WTC11 (cell line): Measurements from ENCODE around the gene ANKRD33B. TPM values are rescaled to one million over a fixed set of nuclear protein-coding genes. Genes with fewer than 3 reads are reported as not detected.
A peak's percentile ranks its signal among the peaks of the same experiment; 100 is the strongest.

ENCODE experiments used
- ATAC-seq: fragments of 200-7000 bp; cut with Tn5 transposase; 2 replicates; pipeline ENCODE4 v1.10.0; 2021; ENCODE audit warnings: mild to moderate bottlenecking, moderate library complexity
- CTCF ChIA-PET: fragments of 300-600 bp; sonication (Branson Sonifier 250); formaldehyde crosslinking; loops from one replicate; lab custom pipeline; 2021; ENCODE audit warnings: antibody characterized with exemption; lab: Charles Lee
- POLR2A ChIA-PET: fragments of 350-600 bp; sonication (Branson Sonifier 250); formaldehyde crosslinking; loops from one replicate; lab custom pipeline; 2021; ENCODE audit warnings: antibody characterized with exemption; lab: Charles Lee
- DNase-seq: peaks from one replicate; pipeline ENCODE4 v3.0.0; 2021; ENCODE audit warnings: low spot score
- H3K27ac Mint-ChIP-seq: 2 replicates; pipeline ENCODE4 v1.8.0; 2021; ENCODE audit warnings: mixed read lengths
- H3K27me3 Mint-ChIP-seq: 2 replicates; pipeline ENCODE4 v1.8.0; 2021; ENCODE audit warnings: low read depth, mild to moderate bottlenecking, moderate library complexity, mixed read lengths
- H3K36me3 Mint-ChIP-seq: 2 replicates; pipeline ENCODE4 v1.8.0; 2021; ENCODE audit warnings: mixed read lengths
- H3K4me1 Mint-ChIP-seq: 2 replicates; pipeline ENCODE4 v1.8.0; 2022; ENCODE audit warnings: mixed read lengths
- H3K4me3 Mint-ChIP-seq: 2 replicates; pipeline ENCODE4 v1.8.0; 2021; ENCODE audit warnings: mild to moderate bottlenecking, moderate library complexity, mixed read lengths
- H3K9me3 Mint-ChIP-seq: 2 replicates; pipeline ENCODE4 v1.8.0; 2021; ENCODE audit warnings: mixed read lengths
- CBFB ChIP-seq: sonication (generic); formaldehyde crosslinking; IDR thresholded peaks from 2 replicates; pipeline ENCODE4 v1.8.1; 2022; ENCODE audit warnings: mild to moderate bottlenecking, low read depth, missing genetic modification reagents
- CREB1 ChIP-seq: sonication (generic); formaldehyde crosslinking; IDR thresholded peaks from 2 replicates; pipeline ENCODE4 v1.8.0; 2023; ENCODE audit warnings: mild to moderate bottlenecking, missing genetic modification reagents
- ESRRA ChIP-seq: sonication (generic); formaldehyde crosslinking; IDR thresholded peaks from 2 replicates; pipeline ENCODE4 v1.8.1; 2022; ENCODE audit warnings: mild to moderate bottlenecking, missing genetic modification reagents, borderline replicate concordance
- FOXK1 ChIP-seq: sonication (generic); formaldehyde crosslinking; IDR thresholded peaks from 2 replicates; pipeline ENCODE4 v1.8.0; 2022; ENCODE audit warnings: mild to moderate bottlenecking, moderate library complexity, missing genetic modification reagents
- FOXP1 ChIP-seq: sonication (generic); formaldehyde crosslinking; IDR thresholded peaks from 2 replicates; pipeline ENCODE4 v1.8.0; 2022; ENCODE audit warnings: missing genetic modification reagents, mild to moderate bottlenecking, moderate library complexity, borderline replicate concordance
- GTF2I ChIP-seq: fragments of 250-450 bp; sonication (Bioruptor Pico); conservative IDR thresholded peaks from 2 replicates; pipeline ENCODE4 v1.4.0; 2021; ENCODE audit warnings: mild to moderate bottlenecking
- IRF2 ChIP-seq: sonication (generic); formaldehyde crosslinking; IDR thresholded peaks from 2 replicates; pipeline ENCODE4 v1.8.0; 2022; ENCODE audit warnings: low read depth, missing genetic modification reagents, borderline replicate concordance
- KAT7 ChIP-seq: sonication (generic); formaldehyde crosslinking; IDR thresholded peaks from 2 replicates; pipeline ENCODE4 v1.8.1; 2023; ENCODE audit warnings: missing genetic modification reagents, mild to moderate bottlenecking, borderline replicate concordance
- MYBL2 ChIP-seq: sonication (generic); formaldehyde crosslinking; IDR thresholded peaks from 2 replicates; pipeline ENCODE4 v1.8.1; 2023; ENCODE audit warnings: mild to moderate bottlenecking, moderate library complexity, missing genetic modification reagents
- NFATC4 ChIP-seq: fragments of 250-450 bp; sonication (Bioruptor Pico); IDR thresholded peaks from 2 replicates; pipeline ENCODE4 v1.9.0; 2021; ENCODE audit warnings: mild to moderate bottlenecking
- NFYB ChIP-seq: sonication (generic); formaldehyde crosslinking; conservative IDR thresholded peaks from 2 replicates; pipeline ENCODE4 v1.8.0; 2022; ENCODE audit warnings: low read depth, missing genetic modification reagents
- NR1H2 ChIP-seq: sonication (generic); formaldehyde crosslinking; IDR thresholded peaks from 2 replicates; pipeline ENCODE4 v1.9.0; 2021; ENCODE audit warnings: mild to moderate bottlenecking, moderate library complexity, missing genetic modification reagents
- NR3C1 ChIP-seq: sonication (generic); formaldehyde crosslinking; conservative IDR thresholded peaks from 2 replicates; pipeline ENCODE4 v1.8.1; 2023; ENCODE audit warnings: low read depth, mild to moderate bottlenecking, missing genetic modification reagents
- OVOL2 ChIP-seq: fragments of 250-450 bp; sonication (Bioruptor Pico); IDR thresholded peaks from 2 replicates; pipeline ENCODE4 v1.9.0; 2021; ENCODE audit warnings: mild to moderate bottlenecking, borderline replicate concordance
- PRRX2 ChIP-seq: fragments of 250-450 bp; sonication (Bioruptor Pico); IDR thresholded peaks from 2 replicates; pipeline ENCODE4 v1.8.0; 2021; ENCODE audit warnings: mild to moderate bottlenecking
- SP1 ChIP-seq: sonication (generic); formaldehyde crosslinking; conservative IDR thresholded peaks from 2 replicates; pipeline ENCODE4 v1.8.1; 2022; ENCODE audit warnings: missing genetic modification reagents
- TEAD4 ChIP-seq: sonication (generic); formaldehyde crosslinking; IDR thresholded peaks from 2 replicates; pipeline ENCODE4 v1.8.0; 2022; ENCODE audit warnings: mild to moderate bottlenecking, missing genetic modification reagents
- ZBTB21 ChIP-seq: sonication (generic); formaldehyde crosslinking; IDR thresholded peaks from 2 replicates; pipeline ENCODE4 v1.8.1; 2023; ENCODE audit warnings: mild to moderate bottlenecking, missing genetic modification reagents, borderline replicate concordance
- ZNF263 ChIP-seq: sonication (generic); formaldehyde crosslinking; IDR thresholded peaks from 2 replicates; pipeline ENCODE4 v1.8.1; 2022; ENCODE audit warnings: low read depth, mild to moderate bottlenecking, moderate library complexity, missing genetic modification reagents
- ZNF416 ChIP-seq: fragments of 250-450 bp; sonication (Bioruptor Pico); IDR thresholded peaks from 2 replicates; pipeline ENCODE4 v1.9.0; 2021; ENCODE audit warnings: mild to moderate bottlenecking, inconsistent platforms
- ZNF423 ChIP-seq: fragments of 250-450 bp; sonication (Bioruptor Pico); IDR thresholded peaks from 2 replicates; pipeline ENCODE4 v2.1.2; 2022; ENCODE audit warnings: mild to moderate bottlenecking, moderate library complexity
- total RNA-seq: library from RNA; stranded (reverse); gene quantifications from 3 replicates; pipeline ENCODE4 v1.2.3, GENCODE V29; 2021
- TF ChIP-seq, protein P1 (sequence below): sonication (generic); formaldehyde crosslinking; IDR thresholded peaks from 2 replicates; pipeline ENCODE4 v1.8.1; 2022; ENCODE audit warnings: mild to moderate bottlenecking, moderate library complexity, missing genetic modification reagents
- TF ChIP-seq, protein P2 (sequence below): sonication (generic); formaldehyde crosslinking; IDR thresholded peaks from 2 replicates; pipeline ENCODE4 v1.8.1; 2023; ENCODE audit warnings: mild to moderate bottlenecking, missing genetic modification reagents, moderate library complexity
- TF ChIP-seq, protein P3 (sequence below): sonication (generic); formaldehyde crosslinking; IDR thresholded peaks from 2 replicates; pipeline ENCODE4 v1.8.1; 2022; ENCODE audit warnings: low read depth, mild to moderate bottlenecking, moderate library complexity, missing genetic modification reagents, borderline replicate concordance
- TF ChIP-seq, protein P4 (sequence below): sonication (generic); formaldehyde crosslinking; IDR thresholded peaks from 2 replicates; pipeline ENCODE4 v1.8.1; 2023; ENCODE audit warnings: mild to moderate bottlenecking, moderate library complexity, missing genetic modification reagents
- TF ChIP-seq, protein P5 (sequence below): sonication (generic); formaldehyde crosslinking; IDR thresholded peaks from 2 replicates; pipeline ENCODE4 v1.8.1; 2023; ENCODE audit warnings: mild to moderate bottlenecking, missing genetic modification reagents, moderate library complexity

ANKRD33B gene
- total RNA-seq, 1 experiment from 2014 or later = 9.2 TPM

DNA sequence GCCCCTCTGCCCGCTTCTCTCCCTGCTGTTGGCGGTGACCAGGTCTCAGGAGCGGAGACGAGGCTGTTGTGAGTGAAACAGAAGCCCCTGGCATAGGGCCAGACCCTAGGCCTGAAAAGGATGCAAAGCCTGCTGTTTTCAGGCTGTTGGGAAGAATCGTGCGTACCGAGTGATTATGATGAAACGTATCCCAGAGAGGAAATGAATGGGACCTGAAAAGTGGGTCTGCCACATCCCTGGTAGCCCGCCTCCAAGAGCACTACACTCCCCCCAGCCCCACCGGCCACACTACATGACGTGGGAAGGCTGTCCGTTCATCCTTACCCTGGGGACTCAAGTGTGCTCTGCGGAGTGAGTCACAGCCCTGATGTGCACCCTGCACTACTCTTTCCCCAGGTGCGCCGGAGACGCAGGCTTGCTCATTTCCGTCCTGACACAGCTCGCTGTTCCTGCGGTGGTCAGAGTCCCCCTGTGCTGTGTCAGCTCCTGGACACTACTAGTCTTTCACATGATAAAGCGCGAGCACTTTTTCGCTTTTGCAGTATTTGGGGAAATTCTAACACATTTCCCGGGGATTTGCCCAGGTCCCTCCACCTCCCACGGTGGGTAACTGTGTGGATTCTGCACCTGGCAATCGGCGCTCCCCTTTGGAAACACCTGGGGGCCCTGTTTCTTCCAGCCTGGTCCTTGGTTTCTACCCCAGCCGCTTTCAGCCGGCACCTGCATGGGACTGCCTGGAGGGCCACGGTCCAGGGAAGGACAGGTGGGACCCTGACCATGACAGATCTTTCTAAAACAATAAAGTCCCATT, 91.5 kb downstream of the ANKRD33B start:
- Mint-ChIP-seq H3K9me3 (peaks cover 5% of the 10 kb centered on the region), H3K27ac (peak overlapping the region; percentile 60; the same call in 1 of the 2 replicates), H3K36me3 (no peaks in the 10 kb centered on the region), H3K4me1 (peaks cover 12% of the 10 kb centered on the region), H3K4me3 (no peak overlapping the region), H3K27me3 (no peaks in the 10 kb centered on the region)
- ChIA-PET POLR2A (no interaction called here), CTCF (interaction anchor here (0.8 to 2.2 kb wide), 5 partner anchors 18 to 203 kb away, joined by 3 to 6 read pairs (median 5); no protein-coding TSS in a partner anchor)
- peak; percentile 52 for ATAC-seq
- TF ChIP-seq ZNF423 (CRISPR knock-in tag) (0 out of 2 replicates have a peak, but pooled peaks have one; percentile 29), IRF2 (CRISPR knock-in tag) (no peak), NFYB (CRISPR knock-in tag) (no peak), MYBL2 (CRISPR knock-in tag) (no peak)
- no peak for DNase-seq

DNA sequence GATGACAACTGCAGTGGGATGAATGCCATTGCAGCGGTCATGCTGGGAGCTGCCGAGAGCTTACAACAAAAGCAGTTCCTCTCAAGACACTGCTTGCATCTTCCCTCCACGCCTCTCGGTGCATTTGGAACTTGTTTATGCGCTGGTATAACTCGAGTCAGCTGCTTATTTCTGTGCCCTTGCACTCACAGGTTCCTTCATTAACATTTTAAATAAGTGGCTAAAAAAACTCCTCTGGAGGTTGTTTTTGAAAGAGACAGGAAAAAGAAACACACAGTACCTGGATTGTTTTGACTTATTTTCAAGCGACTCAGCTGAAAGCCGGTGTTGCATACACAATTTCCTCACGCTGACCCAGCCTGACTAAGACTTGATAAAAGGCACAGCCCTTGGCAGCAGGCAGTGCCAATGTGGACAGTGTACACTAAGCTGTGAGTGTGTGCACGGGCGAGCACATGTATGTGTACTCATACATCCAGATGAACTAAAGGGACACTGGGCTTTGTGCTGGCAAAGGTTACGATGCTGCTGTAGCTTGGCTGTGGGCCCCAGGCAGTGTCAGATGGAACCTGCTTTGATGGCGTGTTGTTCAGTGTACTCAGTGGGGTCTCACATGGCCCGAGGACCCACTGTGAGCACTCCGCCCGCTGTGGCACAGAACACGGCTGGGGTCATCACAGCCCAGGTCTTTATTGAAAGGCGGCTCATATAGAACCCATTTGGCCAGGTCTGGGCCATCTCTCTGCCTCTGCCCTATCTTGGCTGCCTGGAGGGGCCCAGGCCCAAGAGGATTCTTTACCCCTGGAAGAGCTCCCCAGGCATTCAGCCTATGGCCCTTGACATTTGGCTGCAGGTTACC, 92.3 kb downstream of the ANKRD33B start:
- H3K27me3 Mint-ChIP-seq = no peaks in the 10 kb centered on the region
- POLR2A ChIA-PET = no interaction called here
- H3K27ac Mint-ChIP-seq = no peak overlapping the region
- peaks cover 12% of the 10 kb centered on the region for H3K4me1 Mint-ChIP-seq
- H3K36me3 Mint-ChIP-seq = no peaks in the 10 kb centered on the region
- DNase-seq = no peak
- peaks cover 5% of the 10 kb centered on the region for H3K9me3 Mint-ChIP-seq
- CTCF ChIA-PET = interaction anchor here (0.8 to 2.2 kb wide), 6 partner anchors 19 to 203 kb away, joined by 3 to 6 read pairs (median 5); no protein-coding TSS in a partner anchor
- TF ChIP-seq ZNF263 (CRISPR knock-in tag) (no peak), KAT7 (CRISPR knock-in tag) (no peak), NR3C1 (CRISPR knock-in tag) (no peak), IRF2 (CRISPR knock-in tag) (no peak), ZBTB21 (CRISPR knock-in tag) (no peak), NFATC4 (no peak), CBFB (CRISPR knock-in tag) (no peak), TEAD4 (no peak), ESRRA (no peak), OVOL2 (CRISPR knock-in tag) (no peak), ZNF416 (CRISPR knock-in tag) (no peak)
- TF ChIP-seq, protein P1, sequence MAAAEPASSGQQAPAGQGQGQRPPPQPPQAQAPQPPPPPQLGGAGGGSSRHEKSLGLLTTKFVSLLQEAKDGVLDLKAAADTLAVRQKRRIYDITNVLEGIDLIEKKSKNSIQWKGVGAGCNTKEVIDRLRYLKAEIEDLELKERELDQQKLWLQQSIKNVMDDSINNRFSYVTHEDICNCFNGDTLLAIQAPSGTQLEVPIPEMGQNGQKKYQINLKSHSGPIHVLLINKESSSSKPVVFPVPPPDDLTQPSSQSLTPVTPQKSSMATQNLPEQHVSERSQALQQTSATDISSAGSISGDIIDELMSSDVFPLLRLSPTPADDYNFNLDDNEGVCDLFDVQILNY (CRISPR knock-in tag) = no peak
- TF ChIP-seq, protein P2, sequence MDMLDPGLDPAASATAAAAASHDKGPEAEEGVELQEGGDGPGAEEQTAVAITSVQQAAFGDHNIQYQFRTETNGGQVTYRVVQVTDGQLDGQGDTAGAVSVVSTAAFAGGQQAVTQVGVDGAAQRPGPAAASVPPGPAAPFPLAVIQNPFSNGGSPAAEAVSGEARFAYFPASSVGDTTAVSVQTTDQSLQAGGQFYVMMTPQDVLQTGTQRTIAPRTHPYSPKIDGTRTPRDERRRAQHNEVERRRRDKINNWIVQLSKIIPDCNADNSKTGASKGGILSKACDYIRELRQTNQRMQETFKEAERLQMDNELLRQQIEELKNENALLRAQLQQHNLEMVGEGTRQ (CRISPR knock-in tag) = no peak
- TF ChIP-seq, protein P3, sequence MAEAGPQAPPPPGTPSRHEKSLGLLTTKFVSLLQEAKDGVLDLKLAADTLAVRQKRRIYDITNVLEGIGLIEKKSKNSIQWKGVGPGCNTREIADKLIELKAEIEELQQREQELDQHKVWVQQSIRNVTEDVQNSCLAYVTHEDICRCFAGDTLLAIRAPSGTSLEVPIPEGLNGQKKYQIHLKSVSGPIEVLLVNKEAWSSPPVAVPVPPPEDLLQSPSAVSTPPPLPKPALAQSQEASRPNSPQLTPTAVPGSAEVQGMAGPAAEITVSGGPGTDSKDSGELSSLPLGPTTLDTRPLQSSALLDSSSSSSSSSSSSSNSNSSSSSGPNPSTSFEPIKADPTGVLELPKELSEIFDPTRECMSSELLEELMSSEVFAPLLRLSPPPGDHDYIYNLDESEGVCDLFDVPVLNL (CRISPR knock-in tag) = no peak
- H3K4me3 Mint-ChIP-seq = no peak overlapping the region
- ATAC-seq = no peak; the same call in 1 of the 2 replicates

DNA sequence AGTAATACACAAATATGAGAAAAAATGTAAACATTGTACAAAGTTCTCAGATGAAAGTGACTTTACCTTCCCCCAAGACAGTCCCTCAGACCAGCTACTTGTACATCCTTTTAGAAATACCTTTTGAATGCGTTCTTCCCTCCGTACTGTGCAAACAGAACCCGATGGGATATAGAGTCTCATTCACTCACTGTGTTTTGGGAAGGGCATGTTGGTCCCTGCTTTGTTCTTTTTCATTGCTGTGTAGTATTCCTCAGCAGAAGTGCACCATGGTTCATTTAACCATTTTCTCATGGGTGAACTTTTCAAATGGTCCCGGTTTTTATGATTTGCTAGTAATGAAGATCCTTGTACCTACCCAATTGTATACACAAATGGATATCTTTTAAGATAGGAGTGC, 94.4 kb downstream of the ANKRD33B start:
- POLR2A ChIA-PET = no interaction called here
- TF ChIP-seq CREB1 = no peak
- TF ChIP-seq NFATC4 = no peak
- no peak for TF ChIP-seq GTF2I (CRISPR knock-in tag)
- no peak for TF ChIP-seq KAT7 (CRISPR knock-in tag)
- no peak for TF ChIP-seq FOXP1 (CRISPR knock-in tag)
- TF ChIP-seq NR1H2 (CRISPR knock-in tag) = no peak
- no peak for TF ChIP-seq ZNF416 (CRISPR knock-in tag)
- TF ChIP-seq, protein P4, sequence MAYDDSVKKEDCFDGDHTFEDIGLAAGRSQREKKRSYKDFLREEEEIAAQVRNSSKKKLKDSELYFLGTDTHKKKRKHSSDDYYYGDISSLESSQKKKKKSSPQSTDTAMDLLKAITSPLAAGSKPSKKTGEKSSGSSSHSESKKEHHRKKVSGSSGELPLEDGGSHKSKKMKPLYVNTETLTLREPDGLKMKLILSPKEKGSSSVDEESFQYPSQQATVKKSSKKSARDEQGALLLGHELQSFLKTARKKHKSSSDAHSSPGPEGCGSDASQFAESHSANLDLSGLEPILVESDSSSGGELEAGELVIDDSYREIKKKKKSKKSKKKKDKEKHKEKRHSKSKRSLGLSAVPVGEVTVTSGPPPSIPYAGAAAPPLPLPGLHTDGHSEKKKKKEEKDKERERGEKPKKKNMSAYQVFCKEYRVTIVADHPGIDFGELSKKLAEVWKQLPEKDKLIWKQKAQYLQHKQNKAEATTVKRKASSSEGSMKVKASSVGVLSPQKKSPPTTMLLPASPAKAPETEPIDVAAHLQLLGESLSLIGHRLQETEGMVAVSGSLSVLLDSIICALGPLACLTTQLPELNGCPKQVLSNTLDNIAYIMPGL (CRISPR knock-in tag) = no peak
- TF ChIP-seq, protein P5, sequence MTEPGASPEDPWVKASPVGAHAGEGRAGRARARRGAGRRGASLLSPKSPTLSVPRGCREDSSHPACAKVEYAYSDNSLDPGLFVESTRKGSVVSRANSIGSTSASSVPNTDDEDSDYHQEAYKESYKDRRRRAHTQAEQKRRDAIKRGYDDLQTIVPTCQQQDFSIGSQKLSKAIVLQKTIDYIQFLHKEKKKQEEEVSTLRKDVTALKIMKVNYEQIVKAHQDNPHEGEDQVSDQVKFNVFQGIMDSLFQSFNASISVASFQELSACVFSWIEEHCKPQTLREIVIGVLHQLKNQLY = no peak
- TF ChIP-seq SP1 (CRISPR knock-in tag) = no peak
- no peak for TF ChIP-seq PRRX2 (CRISPR knock-in tag)
- TF ChIP-seq ESRRA = no peak
- no peak for TF ChIP-seq FOXK1 (CRISPR knock-in tag)

More for the DNA sequence above, 94.4 kb downstream of the ANKRD33B start:
- no peak overlapping the region for H3K4me3 Mint-ChIP-seq
- DNase-seq = no peak
- no peaks in the 10 kb centered on the region for H3K27me3 Mint-ChIP-seq
- no peak overlapping the region for H3K27ac Mint-ChIP-seq
- no peak for ATAC-seq
- peaks cover 18% of the 10 kb centered on the region for H3K4me1 Mint-ChIP-seq
- CTCF ChIA-PET = no interaction called here
- H3K36me3 Mint-ChIP-seq = no peaks in the 10 kb centered on the region
- H3K9me3 Mint-ChIP-seq = peaks cover 5% of the 10 kb centered on the region
